GM19463 (cell line): ENCODE results near the gene FUT6.

Experiments
- ATAC-seq: cut with Tn5 transposase; IDR thresholded peaks from one replicate; pipeline ENCODE4 v1.9.1; 2021; ENCODE audit warnings: mild to moderate bottlenecking, moderate library complexity; ENCODE audit not compliant: unreplicated experiment

FUT6 gene

GRCh38 chr19:5805462-5806132 is 33.9 kb downstream of the FUT6 start:
- ATAC-seq, result no peak

GRCh38 chr19:5804516-5805461 is 34.7 kb downstream of the FUT6 start, which contains the start of gene NRTN:
Gene NRTN, plus strand, starts transcription at chr19:5805067. Its CDS starts 19,099 bp downstream, at chr19:5824166.
- ATAC-seq, result no peak

DNA sequence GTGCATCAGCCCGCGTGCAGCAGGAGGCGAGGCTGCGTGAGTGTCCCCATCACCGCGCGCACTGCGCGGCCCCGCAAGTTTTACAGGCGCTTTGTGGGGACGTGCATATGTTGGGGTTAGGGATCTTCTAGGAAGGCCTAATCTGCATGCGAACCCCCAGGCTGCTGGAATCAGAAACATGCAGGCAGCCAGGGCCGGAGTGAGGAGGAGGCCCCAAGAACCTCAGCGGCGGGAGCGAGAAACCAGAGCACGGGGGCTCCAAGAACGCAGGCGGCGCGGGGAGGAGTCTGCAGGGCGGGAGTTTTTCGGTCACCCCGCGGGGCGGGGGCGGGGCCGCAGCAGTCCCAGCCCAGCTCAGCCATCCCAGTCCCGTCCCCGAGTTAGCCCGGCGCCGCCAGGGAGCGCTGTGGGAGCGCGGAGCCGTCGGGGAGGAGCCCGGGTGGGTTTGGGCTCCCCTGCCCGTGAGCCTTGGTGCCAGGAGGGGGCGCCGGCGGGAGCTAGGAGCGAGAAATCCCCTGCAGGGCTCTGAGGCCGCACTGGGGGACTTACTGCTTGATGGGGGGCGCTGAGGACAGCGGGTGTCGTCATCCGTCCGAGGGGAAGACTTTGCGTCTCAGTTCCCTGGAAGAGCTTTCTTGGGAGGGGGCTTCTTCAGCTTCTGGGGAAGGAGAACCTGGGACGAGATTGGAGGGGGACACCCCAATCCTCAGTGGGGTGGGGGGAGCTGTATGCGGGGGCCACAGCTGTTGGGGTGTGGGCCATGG is 35.6 kb downstream of the FUT6 start:
- ATAC-seq, result peak; percentile 85

DNA sequence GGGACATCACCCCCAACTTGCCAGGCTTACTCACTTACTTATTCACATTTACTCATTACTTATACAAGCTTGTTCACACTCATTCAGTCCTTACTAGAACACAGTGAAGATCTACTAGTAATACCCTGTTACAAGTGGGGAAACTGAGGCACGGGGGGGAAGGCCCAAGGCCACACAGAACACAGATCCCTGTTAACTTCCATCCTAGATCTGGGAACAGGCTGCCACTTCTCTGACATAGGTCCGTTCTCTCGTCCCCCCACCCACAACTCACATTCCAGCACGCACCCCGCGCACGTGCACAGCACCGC is 36.1 kb downstream of the FUT6 start:
- no peak for ATAC-seq

DNA sequence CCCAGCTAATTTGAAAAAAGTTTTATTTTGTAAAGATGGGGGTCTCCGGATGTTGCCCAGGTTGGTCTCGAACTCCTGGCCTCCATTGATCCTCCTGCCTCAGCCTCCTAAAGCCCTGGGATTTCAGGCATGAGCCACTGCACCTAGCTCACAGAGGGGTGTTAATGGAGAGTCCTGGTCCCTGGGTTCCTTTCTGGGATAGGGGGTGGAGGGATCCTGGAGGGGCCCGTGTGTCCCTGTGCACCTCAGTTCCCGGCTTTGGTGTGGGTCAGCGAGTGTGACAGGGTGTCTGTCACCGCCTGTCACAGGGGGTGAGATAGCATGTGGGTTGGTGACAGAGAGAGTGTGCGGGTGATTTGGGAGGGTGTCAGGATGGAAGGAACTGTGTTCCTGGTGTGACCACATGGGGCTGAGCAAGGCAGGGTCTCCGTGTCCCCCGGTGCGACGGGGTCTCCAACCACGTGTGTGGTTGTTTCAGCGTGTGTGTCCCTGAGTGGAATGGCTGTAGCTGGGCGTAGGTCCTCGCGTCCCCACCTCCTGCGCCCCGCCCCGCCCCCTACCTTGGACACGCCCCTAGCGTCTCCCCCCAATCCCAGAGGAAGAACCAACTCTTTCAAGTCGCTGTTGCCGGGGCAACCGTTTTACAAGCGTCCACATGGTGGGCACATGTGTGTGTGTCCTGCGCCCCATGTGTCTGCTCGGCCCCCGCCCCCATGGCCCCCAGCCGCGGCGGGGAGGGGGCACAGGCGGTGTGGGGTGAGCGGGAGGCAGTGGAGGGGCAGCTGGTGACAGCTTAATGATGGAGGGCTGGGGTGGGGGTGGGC is 37.5 kb downstream of the FUT6 start:
- ATAC-seq, result no peak

- no peak for ATAC-seq
Measured at GRCh38 chr19:5800361-5801270, 38.9 kb downstream of the FUT6 start.

DNA sequence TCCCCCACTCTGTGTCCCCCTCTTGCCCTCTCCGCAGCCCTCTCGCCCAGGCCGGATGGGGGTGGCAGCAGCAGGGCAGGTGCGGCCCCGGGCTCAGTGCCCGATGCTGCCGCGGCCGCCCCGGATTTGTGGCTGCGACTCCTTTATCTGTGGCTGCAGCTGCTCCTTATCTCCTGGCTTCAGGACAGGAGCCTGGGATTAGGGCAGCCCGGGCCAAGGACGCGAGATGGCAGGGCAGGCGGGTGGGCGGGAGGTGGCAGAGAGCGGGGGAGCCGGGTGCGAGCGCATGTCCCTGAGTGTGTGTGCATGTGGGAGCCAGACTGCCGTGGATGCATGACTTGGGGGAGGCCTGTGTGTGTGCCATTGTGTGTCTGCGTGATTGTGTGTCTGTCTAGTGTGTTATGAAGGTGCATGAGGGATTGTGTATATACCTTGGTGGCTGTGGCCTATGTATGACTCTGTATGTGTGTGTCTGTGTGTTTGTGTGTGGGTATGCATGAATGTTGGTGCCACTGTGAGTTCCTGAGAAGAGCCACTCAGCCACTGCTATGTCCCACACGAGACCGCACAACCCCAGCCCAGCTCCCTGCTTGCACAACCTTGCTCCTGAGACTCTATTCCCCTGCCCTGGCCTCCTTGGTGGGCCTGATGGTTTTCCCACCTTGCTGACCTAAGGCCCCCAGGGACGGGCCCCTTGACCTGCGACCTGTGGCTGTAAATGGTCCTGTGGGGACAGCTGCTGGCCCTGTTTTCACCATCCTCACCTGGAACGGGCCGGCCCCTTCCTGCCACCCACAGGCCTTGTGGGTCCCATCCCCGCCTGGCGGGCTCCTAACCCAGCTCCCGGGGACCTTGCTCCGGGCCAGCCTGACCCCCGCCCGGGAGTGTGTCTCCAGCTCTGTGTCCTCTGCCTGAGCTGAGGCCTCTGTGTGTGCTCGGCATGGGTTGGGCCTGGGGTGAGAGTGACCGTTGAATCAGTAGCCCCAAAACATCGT is 40.0 kb downstream of the FUT6 start:
- no peak for ATAC-seq

DNA sequence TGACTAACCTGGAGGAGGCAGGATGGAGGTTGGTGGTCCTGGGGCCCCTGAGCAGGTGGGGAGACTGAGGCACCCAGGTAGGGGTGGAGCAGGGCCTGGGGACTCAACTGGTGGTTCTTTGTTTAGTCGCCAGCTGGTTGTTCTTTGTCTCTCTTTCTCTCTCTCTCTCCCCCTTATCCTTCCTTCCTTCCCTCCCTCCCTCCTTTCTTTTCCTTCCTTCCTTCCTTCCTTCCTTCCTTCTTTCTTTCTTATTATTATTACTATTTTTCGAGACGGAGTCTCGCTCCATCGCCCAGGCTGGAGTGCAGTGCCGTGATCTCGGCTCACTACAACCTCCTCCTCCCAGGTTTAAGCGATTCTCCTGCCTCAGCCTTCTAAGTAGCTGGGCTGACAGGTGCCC is 41.3 kb downstream of the FUT6 start:
- ATAC-seq, result no peak

DNA sequence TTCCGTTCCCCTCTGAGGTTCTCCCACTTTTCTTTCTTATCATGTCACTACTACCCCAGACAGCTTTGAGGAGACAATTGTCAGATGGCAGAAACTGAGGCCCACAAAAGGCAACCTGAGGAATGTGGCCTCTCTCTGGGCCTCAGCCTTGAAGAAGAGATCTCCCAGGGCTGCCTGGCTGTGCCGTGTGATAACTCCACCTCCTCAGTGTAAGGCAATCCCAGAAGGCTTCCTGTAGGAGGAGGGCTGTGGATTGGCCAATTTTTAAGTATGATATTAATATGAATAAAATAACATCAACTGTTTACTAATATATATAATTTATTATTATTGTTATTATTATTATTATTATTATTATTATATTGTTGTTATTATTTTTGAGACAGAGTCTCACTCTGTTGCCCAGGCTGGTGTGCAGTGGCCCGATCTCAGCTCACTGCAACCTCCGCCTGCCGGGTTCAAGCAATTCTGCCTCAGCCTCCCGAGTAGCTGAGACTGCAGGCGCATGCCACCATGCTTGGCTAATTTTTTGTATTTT is 44.1 kb downstream of the FUT6 start:
- ATAC-seq, result no peak

GRCh38 chr19:5793188-5793587 is 46.3 kb downstream of the FUT6 start:
- ATAC-seq, result no peak

- no peak for ATAC-seq
Measured at GRCh38 chr19:5792224-5792623, 47.3 kb downstream of the FUT6 start.

- ATAC-seq, result peak; percentile 92
Measured at GRCh38 chr19:5790559-5791520, 48.7 kb downstream of the FUT6 start, which contains the start of gene DUS3L. Gene DUS3L, minus strand, starts transcription at chr19:5791163. Its CDS starts 22 bp downstream, at chr19:5791141.

- no peak for ATAC-seq
Measured at GRCh38 chr19:5789886-5790558, 49.5 kb downstream of the FUT6 start.

GRCh38 chr19:5789351-5789761 is 50.1 kb downstream of the FUT6 start:
- no peak for ATAC-seq

DNA sequence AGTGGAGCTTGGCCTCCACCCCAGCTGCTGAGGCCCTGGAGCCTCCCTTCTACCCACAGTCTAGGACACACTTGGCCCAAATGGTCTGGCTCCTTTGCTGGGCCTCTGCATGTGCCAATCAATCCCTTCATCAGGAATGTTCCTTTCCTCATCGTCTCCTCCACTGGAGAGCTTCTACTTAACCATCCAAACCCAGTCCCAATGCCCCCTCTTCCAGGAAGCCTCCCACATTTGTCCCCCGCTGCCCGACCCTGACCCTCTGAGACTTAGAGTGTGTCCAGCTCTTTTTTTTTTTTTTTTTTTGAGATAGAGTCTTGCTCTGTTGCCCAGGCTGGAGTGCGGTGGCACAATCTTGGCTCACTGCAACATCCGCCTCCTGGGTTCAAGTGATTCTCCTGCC is 51.1 kb downstream of the FUT6 start:
- ATAC-seq, result no peak
